Heart right ventricle (tissue), 16 donors: ENCODE measurements around the gene ZFP69. TPM values are rescaled to one million over a fixed set of nuclear protein-coding genes. Genes with fewer than 3 reads are reported as not detected.

ENCODE experiments used
- ATAC-seq, 8 donors: fragments of 200-7000 bp; cut with Tn5 transposase; one replicate each; pipeline ENCODE4 v1.9.1; 2020; ENCODE audit warnings: mild to moderate bottlenecking in 8 of 8, moderate library complexity in 8 of 8, moderate number of reproducible peaks in 1 of 8
- DNase-seq, 2 donors: peaks; one replicate each; pipeline ENCODE4 v3.0.0-alpha.2; 2020
- H3K27ac ChIP-seq, 10 donors: fragments of 200-600 bp; sonication (generic) in 2 of 10; one replicate each; pipeline versions ENCODE4 v1.5.0 to v1.8.0; 2020 to 2022; ENCODE audit warnings: mild to moderate bottlenecking in 3 of 10
- H3K27me3 ChIP-seq, 7 donors: fragments of 200-600 bp; one replicate each; pipeline ENCODE4 v1.8.0; 2021 to 2022; ENCODE audit warnings: mild to moderate bottlenecking in 2 of 7
- H3K36me3 ChIP-seq, 9 donors: fragments of 200-600 bp; sonication (generic) in 1 of 9; one replicate each; pipeline versions ENCODE4 v1.5.0 to v1.8.0; 2020 to 2022; ENCODE audit warnings: mild to moderate bottlenecking in 2 of 9
- H3K4me1 ChIP-seq, 9 donors: fragments of 200-600 bp; sonication (generic) in 1 of 9; one replicate each; pipeline versions ENCODE4 v1.5.0 to v1.8.0; 2020 to 2022; ENCODE audit warnings: mild to moderate bottlenecking in 4 of 9
- H3K4me3 ChIP-seq, 10 donors: fragments of 200-600 bp; sonication (generic) in 2 of 10; one replicate each; pipeline versions ENCODE4 v1.5.0 to v1.8.0; 2020 to 2022; ENCODE audit warnings: mild to moderate bottlenecking in 7 of 10, moderate library complexity in 2 of 10
- H3K9me3 ChIP-seq, 11 donors: fragments of 200-600 bp in 10 of 11; sonication (generic) in 2 of 11; one replicate each; pipeline versions ENCODE4 v1.5.0 to v1.8.0; 2013 to 2022; ENCODE audit warnings: mild to moderate bottlenecking in 2 of 11, control low read depth in 1 of 11, moderate library complexity in 1 of 11
- WGBS, 2 donors: extraction: QIAGEN DNeasy Blood & Tissue Kit; methylation state at CpG; one replicate each; pipeline ENCODE4 v1.1.7; 2013; ENCODE audit warnings: inconsistent platforms in 1 of 2; 5-methylcytosine and 5-hydroxymethylcytosine counted together
- intact Hi-C, 10 donors: fragments of 100-400 bp; cut with DNase I; formaldehyde crosslinking; loops; one replicate each; pipeline versions ENCODE4 v1.11.1 to v1.14.2; 2022
- polyA plus RNA-seq, 2 donors: library from polyadenylated mRNA; stranded (reverse); fragments of 200-250 nt; gene quantifications; one replicate each; pipeline ENCODE4 v1.2.3, GENCODE V29; 2013
- total RNA-seq, 10 donors: library from RNA; stranded (reverse); fragmentation: NEBNext Ultra II Directional in 3 of 10; extraction: Animal tissue kit (Norgen Biotek cat#: 25700) in 3 of 10; gene quantifications; one replicate each; pipeline versions ENCODE4 v1.2.1 to v1.2.4, GENCODE V29; 2021 to 2023
- TF ChIP-seq, protein P1 (sequence below), 9 donors: fragments of 200-600 bp; sonication (generic) in 2 of 9; IDR thresholded peaks; one replicate each; pipeline versions ENCODE4 v1.5.0 to v1.8.0; 2021 to 2022; ENCODE audit warnings: antibody characterized with exemption in 9 of 9, mild to moderate bottlenecking in 5 of 9, moderate library complexity in 1 of 9
- donor health status: Arrhythmogenic right ventricular cardiomyopathy.
- donor health status: ischemic (EF 13 %, LVEDD 7.1; RV severe dilation, severe dysfunction).
- donor health status: healthy with polysubstance abuse.
- donor health status: DM: no; HTN: yes; CAD: no.
- donor health status: DM: no; HTN: no; CAD: no.
- donor health status: ischemic (EF 25% LVEDD 6.9; RV normal size, moderate dysfunction).
- donor health status: ischemic (EF 25% LVEDD 5.7; RV mildly dilated, moderate dysfunction).
- donor health status: healthy.
- donor health status: DM: yes; HTN: yes; CAD: no.
- donor health status: Ischemic cardiomyopathy.
- donor health status: ischemic (EF 35%, LVEDD 5.7; RV mildly dilated, moderate dysfunction).
- donor health status: nonischemic (EF 11% LVEDD 7.7; RV severe dilation, severe dysfunction).
- donor health status: DM: yes; HTN: yes; CAD: no.
- donor health status: PGD.
- donor health status: ischemic (EF 29% LVEDD 5.4; RV normal size, mild dysfunction).
- donor health status: nonischemic (EF 23%, LVEDD 6.1; RV moderate dilation, normal function).

The ZFP69 gene
- total and polyA plus RNA-seq, 12 donors: 1.1 to 2.6 (median 1.4) TPM

GRCh38 chr1:40535732-40536131 is 58.6 kb downstream of the ZFP69 start:
- Histone ChIP-seq H3K27ac (no peak overlapping the region), H3K36me3 (peaks cover 0 to 56% (median 8%) of the 10 kb centered on the region in 9 donors), H3K27me3 (no peaks in the 10 kb centered on the region), H3K4me3 (no peak overlapping the region), H3K9me3 (peaks cover 0 to 14% (median 0%) of the 10 kb centered on the region in 11 donors), H3K4me1 (peaks cover 0 to 19% (median 15%) of the 10 kb centered on the region in 9 donors)
- no peak for ATAC-seq
- no peak for DNase-seq
- TF ChIP-seq, protein P1, sequence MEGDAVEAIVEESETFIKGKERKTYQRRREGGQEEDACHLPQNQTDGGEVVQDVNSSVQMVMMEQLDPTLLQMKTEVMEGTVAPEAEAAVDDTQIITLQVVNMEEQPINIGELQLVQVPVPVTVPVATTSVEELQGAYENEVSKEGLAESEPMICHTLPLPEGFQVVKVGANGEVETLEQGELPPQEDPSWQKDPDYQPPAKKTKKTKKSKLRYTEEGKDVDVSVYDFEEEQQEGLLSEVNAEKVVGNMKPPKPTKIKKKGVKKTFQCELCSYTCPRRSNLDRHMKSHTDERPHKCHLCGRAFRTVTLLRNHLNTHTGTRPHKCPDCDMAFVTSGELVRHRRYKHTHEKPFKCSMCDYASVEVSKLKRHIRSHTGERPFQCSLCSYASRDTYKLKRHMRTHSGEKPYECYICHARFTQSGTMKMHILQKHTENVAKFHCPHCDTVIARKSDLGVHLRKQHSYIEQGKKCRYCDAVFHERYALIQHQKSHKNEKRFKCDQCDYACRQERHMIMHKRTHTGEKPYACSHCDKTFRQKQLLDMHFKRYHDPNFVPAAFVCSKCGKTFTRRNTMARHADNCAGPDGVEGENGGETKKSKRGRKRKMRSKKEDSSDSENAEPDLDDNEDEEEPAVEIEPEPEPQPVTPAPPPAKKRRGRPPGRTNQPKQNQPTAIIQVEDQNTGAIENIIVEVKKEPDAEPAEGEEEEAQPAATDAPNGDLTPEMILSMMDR (IDR thresholded peaks at IDR 0.05): no peak
- 92 to 94% methylated on average over 2 of the region's 2 CpGs for WGBS, 2 donors
- intact Hi-C loops: no loop called here

DNA sequence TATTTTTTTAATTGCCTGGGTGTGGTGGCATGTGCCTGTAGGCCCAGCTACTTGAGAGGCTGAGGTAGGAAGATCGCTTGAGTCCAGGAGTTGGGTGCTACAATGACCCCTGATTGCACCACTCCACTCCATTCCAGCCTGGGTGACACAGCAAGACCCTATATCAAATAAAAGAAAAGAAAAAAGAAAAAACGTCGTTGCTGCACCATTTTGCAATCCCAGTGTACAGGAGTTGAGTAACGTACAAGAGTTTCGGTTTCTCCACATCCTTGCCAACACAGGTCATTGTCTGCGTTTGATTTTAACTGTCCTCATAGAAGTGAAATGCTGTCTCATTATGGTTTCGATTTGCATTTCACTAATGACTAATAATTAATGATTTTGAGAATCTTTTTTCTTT is 62.2 kb downstream of the ZFP69 start:
- Histone ChIP-seq H3K4me1 (no peaks in the 10 kb centered on the region), H3K27ac (no peak overlapping the region), H3K27me3 (no peaks in the 10 kb centered on the region), H3K36me3 (peaks cover 0 to 92% (median 40%) of the 10 kb centered on the region in 9 donors), H3K4me3 (no peak overlapping the region), H3K9me3 (peaks cover 0 to 14% (median 0%) of the 10 kb centered on the region in 11 donors)
- TF ChIP-seq, protein P1 (IDR thresholded peaks at IDR 0.05): no peak
- DNase-seq (no peak), ATAC-seq (no peak)
- 85 to 88% methylated on average over 7 of the region's 7 CpGs for WGBS, 2 donors
- intact Hi-C loops: no loop called here

Other genes starting within 250 kb of the ZFP69 start
- not detected for gene TMCO2, start 229.4 kb upstream of the ZFP69 start, total RNA-seq
- not detected for gene TMCO2, start 229.4 kb upstream of the ZFP69 start, polyA plus RNA-seq
- 10 to 100 TPM; 19.9 to 47.5 (median 30.2) TPM for gene ZMPSTE24, start 219.1 kb upstream of the ZFP69 start, total RNA-seq
- gene ZMPSTE24, start 219.1 kb upstream of the ZFP69 start, polyA plus RNA-seq: 10 to 100 TPM; 23.9 to 25.9 TPM
- gene COL9A2, start 160.0 kb upstream of the ZFP69 start, total RNA-seq: 1 to 10 TPM in 2 of 10 donors, under 1 TPM in 8; 0.20 to 1.2 (median 0.33) TPM
- gene COL9A2, start 160.0 kb upstream of the ZFP69 start, polyA plus RNA-seq: 1 to 10 TPM in 1 of 2 donors, under 1 TPM in 1; 0.39 to 1.8 TPM
- gene SMAP2, start 103.6 kb upstream of the ZFP69 start, total RNA-seq: 10 to 100 TPM in 9 of 10 donors, 1 to 10 TPM in 1; 9.4 to 29.8 (median 12.2) TPM
- gene SMAP2, start 103.6 kb upstream of the ZFP69 start, polyA plus RNA-seq: 10 to 100 TPM; 12.2 to 16.5 TPM
- 1 to 10 TPM in 6 of 10 donors, under 1 TPM in 4; 0.67 to 2.2 (median 1.2) TPM for gene ZFP69B, start 26.8 kb upstream of the ZFP69 start, total RNA-seq
- gene ZFP69B, start 26.8 kb upstream of the ZFP69 start, polyA plus RNA-seq: under 1 TPM; 0.37 to 0.58 TPM
- 1 to 10 TPM; 2.4 to 5.3 (median 3.6) TPM for gene EXO5, start 31.5 kb downstream of the ZFP69 start, total RNA-seq
- gene EXO5, start 31.5 kb downstream of the ZFP69 start, polyA plus RNA-seq: 1 to 10 TPM; 2.3 to 3.3 TPM
- 10 to 100 TPM in 3 of 10 donors, 1 to 10 TPM in 7; 5.7 to 11.6 (median 8.6) TPM for gene ZNF684, start 54.3 kb downstream of the ZFP69 start, total RNA-seq
- gene ZNF684, start 54.3 kb downstream of the ZFP69 start, polyA plus RNA-seq: 10 to 100 TPM in 1 of 2 donors, 1 to 10 TPM in 1; 5.1 to 10.4 TPM
- 1 to 10 TPM in 3 of 10 donors, under 1 TPM in 7; 0.34 to 2.0 (median 0.79) TPM for gene RIMS3, start 188.4 kb downstream of the ZFP69 start, total RNA-seq
- gene RIMS3, start 188.4 kb downstream of the ZFP69 start, polyA plus RNA-seq: under 1 TPM; 0.14 to 0.22 TPM
- 10 to 100 TPM; 56.1 to 84.7 (median 73.1) TPM for gene NFYC, start 214.4 kb downstream of the ZFP69 start, total RNA-seq
- gene NFYC, start 214.4 kb downstream of the ZFP69 start, polyA plus RNA-seq: 10 to 100 TPM; 49.9 to 55.8 TPM